HG03442 (cell line): ENCODE results near the gene LIF.

Source experiments
- ATAC-seq: cut with Tn5 transposase; IDR thresholded peaks from one replicate; pipeline ENCODE4 v1.9.1; 2021; ENCODE audit warnings: mild to moderate bottlenecking, moderate library complexity; ENCODE audit not compliant: unreplicated experiment

LIF gene

DNA sequence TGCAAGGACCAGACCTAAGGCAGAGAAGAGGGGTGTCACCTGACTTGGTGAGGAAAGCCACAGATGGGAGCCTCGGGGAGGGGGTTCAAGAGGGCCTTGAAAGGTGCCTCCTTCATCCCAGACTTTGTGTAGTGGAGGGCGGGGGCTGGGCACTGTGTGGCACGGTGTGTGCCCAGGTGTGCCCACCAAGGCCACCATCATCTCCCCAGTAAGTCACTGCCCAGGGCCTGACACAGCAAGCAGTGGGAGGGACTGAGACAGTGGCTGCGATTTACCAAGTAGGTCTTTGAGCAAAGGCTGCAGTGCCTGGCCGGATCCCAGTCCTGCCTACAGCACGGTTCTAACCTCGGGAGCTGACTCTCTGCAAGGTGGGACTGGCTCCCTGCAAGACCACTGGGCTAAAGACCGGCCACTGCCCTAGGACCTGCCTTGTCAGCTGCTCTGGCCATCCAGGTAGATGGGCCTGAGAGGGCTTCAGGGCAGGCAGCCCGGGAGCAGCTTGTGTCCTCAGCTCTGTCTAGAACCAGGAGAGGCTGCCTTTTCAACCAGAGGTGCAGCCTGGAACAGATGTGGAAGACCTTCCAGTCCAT, 18.7 kb upstream of the LIF start:
- ATAC-seq = no peak

- ATAC-seq = no peak
These were observed 17.3 kb upstream of the LIF start for GRCh38 chr22:30263883-30264282.

DNA sequence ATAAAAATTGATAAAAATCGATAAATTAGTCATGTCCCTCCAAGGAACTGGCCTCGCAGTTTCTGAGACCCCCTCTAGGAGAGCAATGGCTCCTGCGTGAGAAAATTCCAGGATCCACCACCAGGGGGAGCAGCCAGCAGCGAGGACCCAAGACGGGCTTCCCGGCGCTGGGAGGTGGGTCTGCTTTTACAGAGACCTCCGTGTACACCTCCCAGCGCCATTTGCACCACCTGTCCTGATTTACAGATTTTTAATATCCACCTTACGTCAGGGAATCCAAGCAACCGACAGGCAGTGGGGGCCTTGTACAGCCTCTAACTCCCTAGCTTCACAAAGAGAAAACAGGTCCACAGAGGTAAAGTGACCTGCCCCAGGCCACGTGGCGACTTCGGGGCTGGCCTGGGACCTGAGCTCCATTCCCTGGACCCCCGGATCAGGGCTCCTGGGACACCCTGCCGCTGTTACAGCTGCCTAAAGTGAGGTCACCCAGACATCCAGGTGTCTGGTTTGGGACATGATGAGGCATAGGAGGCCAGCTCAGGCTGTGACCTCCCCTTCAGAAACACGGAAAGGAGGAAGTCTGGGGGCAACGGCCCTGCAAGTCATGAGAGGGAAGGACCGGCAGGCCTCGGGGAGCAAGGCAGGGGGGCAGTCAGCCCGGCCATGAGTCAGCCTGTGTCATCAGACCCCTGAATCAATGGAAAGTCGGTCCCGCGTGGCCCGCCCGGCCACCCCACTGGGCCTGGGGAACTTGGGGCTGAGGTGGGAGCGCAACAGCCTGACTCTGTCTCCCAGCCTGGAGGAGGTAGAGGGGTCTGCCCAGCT, 16.6 kb upstream of the LIF start:
- no peak for ATAC-seq

DNA sequence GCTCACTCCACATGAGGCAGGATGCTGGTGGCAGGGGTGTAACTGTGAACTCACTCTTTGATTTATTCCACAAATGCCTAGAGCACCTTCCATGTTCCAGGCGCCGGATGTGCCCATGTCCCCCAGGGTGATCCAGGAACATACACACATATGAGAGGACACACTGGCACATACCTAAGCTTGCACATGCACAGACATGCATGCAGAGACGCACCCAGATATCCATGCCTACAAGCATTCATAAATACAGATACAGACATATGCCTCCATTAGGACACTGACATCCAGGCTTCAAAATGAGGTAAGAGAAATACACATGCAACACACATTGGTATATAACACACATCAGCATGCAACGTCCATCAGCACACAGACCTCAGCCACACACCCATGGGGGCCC, 15.6 kb upstream of the LIF start:
- ATAC-seq = no peak

DNA sequence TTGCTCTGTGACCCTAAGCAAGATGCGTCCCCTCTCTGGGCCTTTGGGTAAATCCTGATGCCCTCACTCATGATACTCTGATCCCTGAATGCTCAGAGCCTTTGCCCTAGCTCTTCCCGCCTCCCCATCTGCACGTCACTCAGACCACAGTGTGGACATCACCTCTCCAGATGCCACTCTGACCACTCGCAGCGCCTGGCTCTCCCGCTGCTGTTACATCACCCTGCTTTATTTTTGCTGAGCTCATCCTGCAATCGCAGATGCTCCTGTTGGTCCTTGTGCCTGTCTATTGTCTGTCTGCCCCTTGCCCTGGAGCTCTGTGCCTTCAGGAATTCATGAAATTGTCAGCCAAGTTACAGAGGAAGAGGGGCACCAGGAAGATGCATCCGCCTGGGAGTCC, 14.6 kb upstream of the LIF start:
- ATAC-seq = no peak

DNA sequence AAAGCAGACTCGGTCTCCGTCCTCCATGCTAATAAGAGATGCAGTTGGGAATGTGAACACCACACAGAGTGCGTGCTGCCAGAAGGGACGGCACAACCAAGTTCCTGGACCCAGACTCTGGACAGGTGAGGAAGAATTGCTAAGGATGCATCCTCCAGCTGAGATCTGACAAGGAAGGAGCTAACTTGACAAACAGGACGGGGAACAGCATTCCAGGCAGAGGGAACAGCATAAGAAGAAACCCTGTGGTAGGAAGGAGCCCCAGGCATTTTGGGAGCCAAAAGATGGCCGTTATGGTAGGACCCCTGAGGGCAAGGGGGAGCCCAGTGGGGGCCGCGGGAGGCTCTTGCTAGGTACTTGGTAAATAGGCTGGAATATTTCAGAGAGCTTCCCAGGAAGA, 14.1 kb upstream of the LIF start:
- ATAC-seq = no peak

- ATAC-seq = no peak
These were observed 13.7 kb upstream of the LIF start for GRCh38 chr22:30260276-30260675.

DNA sequence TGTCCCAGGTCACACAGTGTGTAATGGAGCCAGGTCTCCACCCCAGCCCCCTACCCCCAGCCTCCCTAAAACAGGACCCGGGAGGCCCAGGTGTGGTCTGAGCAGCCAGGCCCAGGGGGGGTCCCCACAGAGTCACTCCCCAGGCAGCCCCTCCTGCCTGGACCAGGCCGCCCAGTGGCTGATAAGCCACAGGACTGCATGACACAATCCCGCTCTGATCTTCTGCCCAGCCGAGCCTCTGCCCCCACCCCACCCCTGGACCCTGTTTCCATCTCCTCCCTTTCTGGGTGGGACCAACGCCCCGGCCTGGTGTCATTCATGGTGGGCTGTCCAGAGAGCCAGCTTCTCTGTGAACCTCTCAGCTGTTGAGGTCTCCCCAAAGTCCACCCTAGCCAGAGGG, 7.8 kb upstream of the LIF start:
- no peak for ATAC-seq

- no peak for ATAC-seq
These were observed 6.8 kb upstream of the LIF start for GRCh38 chr22:30253205-30253852.

DNA sequence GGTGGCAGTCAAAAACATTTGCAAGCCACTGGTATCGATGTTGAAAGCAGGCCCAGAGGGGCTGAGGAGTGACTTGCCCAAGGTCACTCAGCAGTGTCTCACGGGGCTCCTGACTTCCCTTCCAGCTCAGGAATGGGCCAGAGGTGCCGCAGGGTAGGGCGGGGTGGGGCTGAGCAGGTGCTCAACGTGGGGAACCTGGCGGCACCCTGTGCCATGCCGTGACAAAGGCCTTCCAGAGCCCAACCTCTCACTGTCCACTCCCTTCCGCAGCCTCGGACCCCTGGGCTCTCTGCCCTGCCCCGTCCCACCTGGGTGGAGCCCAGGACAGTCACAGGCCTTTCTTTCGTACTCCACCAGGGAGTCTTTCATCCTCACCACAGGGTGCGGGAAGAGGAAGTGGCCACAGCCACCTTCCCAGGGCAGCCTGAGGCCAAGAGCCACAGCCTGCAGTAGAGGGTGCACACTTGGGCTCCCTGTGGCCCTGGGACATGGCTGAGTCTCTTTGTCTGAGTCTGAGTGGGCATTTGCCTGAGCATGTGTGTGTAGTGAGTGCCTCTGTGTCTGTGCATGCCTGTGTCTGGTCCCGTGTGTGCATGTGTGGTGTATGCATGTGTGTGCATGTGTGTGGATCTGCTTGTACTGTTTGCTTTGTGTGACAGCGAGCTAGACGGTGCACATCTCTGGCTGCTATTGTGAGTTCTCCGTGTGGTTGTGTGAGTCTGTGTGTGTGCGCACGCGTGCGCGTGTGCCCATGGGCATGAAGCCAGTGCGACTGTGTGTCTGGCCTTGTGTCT, 6.0 kb upstream of the LIF start:
- no peak for ATAC-seq

DNA sequence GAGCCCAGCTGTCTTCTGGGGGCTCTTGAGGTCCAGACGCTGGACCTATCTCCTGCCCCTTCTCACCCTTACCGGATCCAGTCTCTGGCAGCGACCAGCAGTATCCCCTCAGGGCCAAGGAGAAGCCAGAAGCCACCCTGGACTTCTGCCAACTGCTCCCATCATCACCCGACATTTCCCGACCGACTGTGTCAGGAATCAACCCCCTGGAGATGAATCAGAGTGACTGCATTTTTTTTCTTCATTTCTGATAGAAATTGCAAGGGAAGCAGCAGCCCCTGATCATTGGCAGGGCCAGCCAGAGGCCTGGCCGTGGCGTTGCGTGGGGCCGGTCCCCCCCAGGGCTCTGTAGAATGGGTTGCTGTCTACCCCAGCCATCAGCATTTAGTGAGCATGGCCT, 5.2 kb upstream of the LIF start:
- ATAC-seq = no peak

DNA sequence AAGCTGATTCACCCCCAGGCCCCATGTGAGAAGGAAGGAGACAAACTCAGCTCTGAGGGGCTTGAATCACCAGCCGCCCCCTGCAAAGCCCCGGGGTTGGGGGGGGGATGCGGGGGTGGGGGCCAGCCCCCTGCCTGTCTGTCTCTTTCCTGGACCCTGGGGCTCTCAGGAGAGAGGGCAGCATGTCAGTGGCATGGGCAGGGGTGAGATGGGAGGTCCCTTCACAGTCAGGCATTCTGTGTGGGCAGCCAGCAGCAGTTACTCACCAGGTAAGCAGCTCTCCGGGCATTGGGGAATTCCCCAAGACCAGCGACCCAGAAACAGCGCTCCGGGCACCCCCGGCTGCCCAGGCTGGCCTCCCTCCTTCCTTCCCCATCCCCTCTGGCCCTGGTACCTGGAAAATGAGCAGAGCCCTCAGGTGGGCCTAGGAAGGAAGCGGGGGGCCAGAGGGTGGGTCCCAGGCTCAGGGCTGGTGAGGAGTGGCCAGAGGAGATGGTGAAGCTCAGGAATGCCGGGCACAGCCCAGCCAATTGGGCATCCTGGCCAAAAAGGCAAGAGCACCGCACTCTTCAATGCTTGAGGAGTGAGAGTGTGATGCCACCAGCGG, 4.2 kb upstream of the LIF start:
- no peak for ATAC-seq

DNA sequence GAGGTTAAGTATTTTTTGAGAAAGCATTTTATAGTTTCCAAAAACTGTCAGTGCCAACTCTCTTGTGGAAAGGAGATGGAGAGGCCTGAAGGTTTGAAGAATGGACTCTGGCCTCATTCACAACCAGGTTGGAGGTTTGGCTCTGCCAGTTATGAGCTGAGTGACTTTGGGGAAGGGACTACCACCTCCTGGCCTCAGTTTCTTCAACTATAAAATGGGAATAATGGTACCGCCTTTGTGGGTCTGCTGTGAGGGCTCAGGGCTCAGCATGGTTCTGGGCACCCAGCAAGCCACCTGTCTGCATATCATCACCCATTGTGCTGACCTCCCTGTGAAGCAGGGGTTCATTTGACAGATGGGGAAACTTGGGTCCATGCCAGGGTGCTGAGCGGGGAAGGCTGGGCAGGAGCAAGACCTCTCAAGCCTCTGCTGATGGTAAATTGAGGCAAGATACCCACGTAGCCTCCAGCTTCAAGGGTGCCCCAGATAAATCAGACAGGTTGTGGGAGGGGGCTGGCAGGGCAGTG, 3.5 kb upstream of the LIF start:
- no peak for ATAC-seq

- ATAC-seq = no peak
These were observed 2.8 kb upstream of the LIF start for GRCh38 chr22:30249049-30250038.

GRCh38 chr22:30248484-30248883, 1.9 kb upstream of the LIF start:
- no peak for ATAC-seq

DNA sequence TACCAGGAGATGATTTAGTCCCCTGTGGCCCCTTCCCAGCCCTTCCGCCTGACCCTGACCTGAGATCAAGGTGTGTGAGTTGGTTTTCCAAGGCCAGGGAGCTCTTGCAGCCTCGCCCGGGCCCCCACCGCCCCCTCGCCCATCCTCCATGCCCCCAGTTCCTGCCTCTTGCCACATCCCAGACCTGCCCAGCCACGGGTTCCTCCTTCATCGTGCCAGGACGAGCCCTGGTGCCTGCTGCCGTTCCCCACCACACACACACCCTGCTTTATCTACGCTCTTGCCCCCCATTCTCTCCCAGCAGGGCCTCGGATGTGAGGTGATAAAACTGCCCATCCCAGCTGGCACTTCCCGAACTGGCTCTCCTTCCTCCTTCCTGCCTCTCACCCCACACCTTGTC, 1.4 kb upstream of the LIF start:
- ATAC-seq = no peak

GRCh38 chr22:30247561-30247960, 1.0 kb upstream of the LIF start:
- ATAC-seq = no peak

DNA sequence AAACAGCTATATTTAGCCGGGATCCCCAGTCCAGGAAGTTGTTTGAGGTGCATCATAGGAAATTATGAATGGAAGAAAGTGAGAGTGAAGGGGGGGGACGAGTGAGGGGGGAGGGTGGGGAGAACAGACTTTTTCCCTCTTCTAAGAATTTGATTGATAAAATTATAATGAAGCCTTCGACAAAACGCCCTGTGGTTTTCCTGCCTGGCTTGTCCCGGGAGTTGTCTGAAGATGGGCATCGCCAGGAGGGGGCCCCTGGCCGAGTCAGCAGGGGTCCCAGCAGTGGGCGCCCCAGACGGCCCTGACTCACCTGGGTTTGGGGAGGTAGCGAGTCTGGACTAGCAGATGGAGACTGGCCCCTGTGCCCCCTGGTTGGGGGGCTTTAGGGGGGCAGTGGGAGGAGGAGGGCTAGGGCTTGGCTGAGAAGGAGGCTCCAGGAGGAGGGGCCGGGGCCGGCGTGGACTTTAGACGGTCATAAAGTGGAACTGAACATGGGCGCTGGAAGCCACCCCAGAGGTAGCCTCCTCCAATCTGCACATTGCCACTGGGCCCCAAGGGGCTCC, 336 bp upstream of the LIF start:
- ATAC-seq = no peak
